ENCODE measurements around the gene MLLT3. TPM values are rescaled to one million over a fixed set of nuclear protein-coding genes. Genes with fewer than 3 reads are reported as not detected.
A peak's percentile ranks its signal among the peaks of the same experiment; 100 is the strongest.

MLLT3 gene
- total and polyA plus RNA-seq, 7 experiments from 2014 or later, result 40.9 to 85.3 (median 64.8) TPM

DNA sequence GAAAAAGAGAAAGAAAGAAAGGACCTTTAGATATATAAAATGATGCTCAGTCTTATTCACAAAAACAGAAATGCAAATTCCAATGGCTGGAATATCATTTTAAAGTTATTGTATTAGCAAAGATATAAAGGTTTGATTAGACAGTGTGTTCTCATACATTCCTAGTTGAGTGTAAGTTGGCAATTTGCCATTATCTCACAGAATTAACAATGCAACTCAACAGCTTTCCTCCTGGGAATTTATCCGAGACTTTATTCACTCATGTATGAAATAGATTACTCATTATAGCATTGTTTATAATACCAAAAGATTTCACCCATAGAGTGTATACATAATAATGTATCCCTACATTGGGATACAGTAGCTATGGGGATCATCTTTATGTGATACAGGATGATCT, 27.1 kb upstream of the MLLT3 start:
- Mint-ChIP-seq H3K4me3 (no peak overlapping the region), H3K4me1 (peaks cover 0 to 4% (median 0%) of the 10 kb centered on the region in 7 donors), H3K27me3 (peaks cover 0 to 29% (median 6%) of the 10 kb centered on the region in 5 donors), H3K27ac (no peak overlapping the region), H3K36me3 (no peaks in the 10 kb centered on the region), H3K9me3 (no peaks in the 10 kb centered on the region)
- no peak overlapping the region for H3K4me3 ChIP-seq (ENCODE audit: low read length)
- no peaks in the 10 kb centered on the region for H3K36me3 ChIP-seq (ENCODE audit: control insufficient read depth in 2 of 3, insufficient read depth in 3 of 3, low read length in 3 of 3)
- H3K27me3 ChIP-seq (ENCODE audit: control insufficient read depth in 2 of 2, insufficient read depth in 2 of 2, low read length in 2 of 2), result peaks cover 0 to 6% of the 10 kb centered on the region in 2 donors
- POLR2A ChIA-PET, result interaction anchor here (0.6 kb wide), 1 partner anchor 399 kb away, joined by 3 read pairs; no protein-coding TSS in a partner anchor
- H3K4me1 ChIP-seq (ENCODE audit: control insufficient read depth in 2 of 2, insufficient read depth in 2 of 2, low read length in 2 of 2), result no peaks in the 10 kb centered on the region
- CTCF ChIA-PET, result interaction anchor here (0.7 to 1.0 kb wide), 2 partner anchors 9 to 1528 kb away, joined by 3 to 4 read pairs; no protein-coding TSS in a partner anchor
- ATAC-seq (no peak), DNase-seq (no peak)
- no peak overlapping the region for H3K27ac ChIP-seq (ENCODE audit: low read depth, low read length)
- no peaks in the 10 kb centered on the region for H3K9me3 ChIP-seq (ENCODE audit: control insufficient read depth in 2 of 3, low read length in 3 of 3)
- intact Hi-C loops (cut with micrococcal nuclease), result no loop called here

DNA sequence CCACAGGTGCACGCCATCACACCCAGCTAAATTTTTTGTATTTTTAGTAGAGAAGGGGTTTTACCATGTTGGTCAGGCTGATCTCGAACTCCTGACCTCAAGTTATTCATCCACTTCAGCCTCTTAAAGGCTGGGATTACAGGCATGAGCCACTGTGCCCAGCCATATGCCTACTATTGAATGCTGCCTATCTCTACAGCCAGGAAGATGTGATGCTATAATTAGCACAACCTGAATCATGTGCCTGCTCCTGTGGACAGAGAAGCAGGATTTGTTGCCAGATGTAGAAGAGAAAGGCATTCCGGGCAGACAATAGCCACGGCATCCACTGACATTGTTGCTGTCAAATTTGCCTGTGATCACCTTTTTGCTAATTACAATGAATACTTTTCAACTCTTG, 24.4 kb upstream of the MLLT3 start:
- no peak overlapping the region for H3K27ac ChIP-seq (ENCODE audit: low read depth, low read length)
- H3K4me3 ChIP-seq (ENCODE audit: low read length), result no peak overlapping the region
- no peaks in the 10 kb centered on the region for H3K4me1 ChIP-seq (ENCODE audit: control insufficient read depth in 2 of 2, insufficient read depth in 2 of 2, low read length in 2 of 2)
- no peak overlapping the region for H3K4me3 Mint-ChIP-seq
- CTCF ChIA-PET, result interaction anchor here (0.6 kb wide), 1 partner anchor 313 kb away, joined by 3 read pairs; no protein-coding TSS in a partner anchor
- H3K27ac Mint-ChIP-seq, result no peak overlapping the region
- no peaks in the 10 kb centered on the region for H3K36me3 ChIP-seq (ENCODE audit: control insufficient read depth in 2 of 3, insufficient read depth in 3 of 3, low read length in 3 of 3)
- peaks cover 0 to 6% of the 10 kb centered on the region in 2 donors for H3K27me3 ChIP-seq (ENCODE audit: control insufficient read depth in 2 of 2, insufficient read depth in 2 of 2, low read length in 2 of 2)
- intact Hi-C loops (cut with micrococcal nuclease), result no loop called here
- H3K36me3 Mint-ChIP-seq, result peaks cover 0 to 1% (median 0%) of the 10 kb centered on the region in 5 donors
- H3K4me1 Mint-ChIP-seq, result peaks cover 0 to 6% (median 5%) of the 10 kb centered on the region in 7 donors
- ATAC-seq (no peak), DNase-seq (no peak)
- no peaks in the 10 kb centered on the region for H3K9me3 ChIP-seq (ENCODE audit: control insufficient read depth in 2 of 3, low read length in 3 of 3)
- peaks cover 0 to 31% (median 6%) of the 10 kb centered on the region in 5 donors for H3K27me3 Mint-ChIP-seq
- no peaks in the 10 kb centered on the region for H3K9me3 Mint-ChIP-seq
- POLR2A ChIA-PET, result no interaction called here

DNA sequence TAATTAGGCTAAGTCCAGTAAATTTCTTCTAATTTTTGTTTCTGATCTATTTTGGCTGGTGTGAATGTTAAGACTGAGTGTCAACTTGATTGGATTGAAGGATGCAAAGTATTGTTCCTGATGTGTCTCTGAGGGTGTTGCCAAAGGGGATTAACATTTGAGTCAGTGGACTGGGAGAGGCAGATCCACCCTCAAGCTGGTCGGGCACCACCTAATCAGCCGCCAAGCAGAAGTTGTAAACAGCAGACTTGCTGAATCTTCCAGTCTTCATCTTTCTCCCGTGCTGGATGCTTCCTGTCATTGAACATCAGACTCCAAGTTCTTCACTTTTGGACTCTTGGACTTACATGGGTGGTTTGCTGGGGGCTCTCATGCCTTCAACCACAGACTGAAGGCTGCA, 21.4 kb upstream of the MLLT3 start:
- Mint-ChIP-seq H3K4me1 (peaks cover 10 to 22% (median 20%) of the 10 kb centered on the region in 7 donors), H3K9me3 (no peaks in the 10 kb centered on the region), H3K36me3 (peaks cover 0 to 4% (median 0%) of the 10 kb centered on the region in 5 donors), H3K4me3 (no peak overlapping the region), H3K27me3 (peaks cover 0 to 23% (median 8%) of the 10 kb centered on the region in 5 donors), H3K27ac (no peak overlapping the region)
- peaks cover 0 to 6% of the 10 kb centered on the region in 2 donors for H3K27me3 ChIP-seq (ENCODE audit: control insufficient read depth in 2 of 2, insufficient read depth in 2 of 2, low read length in 2 of 2)
- no peak overlapping the region for H3K4me3 ChIP-seq (ENCODE audit: low read length)
- H3K9me3 ChIP-seq (ENCODE audit: control insufficient read depth in 2 of 3, low read length in 3 of 3), result no peaks in the 10 kb centered on the region
- no peak for DNase-seq
- no peak for ATAC-seq
- no peak overlapping the region for H3K27ac ChIP-seq (ENCODE audit: low read depth, low read length)
- intact Hi-C loops (cut with micrococcal nuclease), result no loop called here
- no peaks in the 10 kb centered on the region for H3K36me3 ChIP-seq (ENCODE audit: control insufficient read depth in 2 of 3, insufficient read depth in 3 of 3, low read length in 3 of 3)
- ChIA-PET POLR2A (no interaction called here), CTCF (no interaction called here)
- H3K4me1 ChIP-seq (ENCODE audit: control insufficient read depth in 2 of 2, insufficient read depth in 2 of 2, low read length in 2 of 2), result peaks cover 11 to 15% of the 10 kb centered on the region in 2 donors

DNA sequence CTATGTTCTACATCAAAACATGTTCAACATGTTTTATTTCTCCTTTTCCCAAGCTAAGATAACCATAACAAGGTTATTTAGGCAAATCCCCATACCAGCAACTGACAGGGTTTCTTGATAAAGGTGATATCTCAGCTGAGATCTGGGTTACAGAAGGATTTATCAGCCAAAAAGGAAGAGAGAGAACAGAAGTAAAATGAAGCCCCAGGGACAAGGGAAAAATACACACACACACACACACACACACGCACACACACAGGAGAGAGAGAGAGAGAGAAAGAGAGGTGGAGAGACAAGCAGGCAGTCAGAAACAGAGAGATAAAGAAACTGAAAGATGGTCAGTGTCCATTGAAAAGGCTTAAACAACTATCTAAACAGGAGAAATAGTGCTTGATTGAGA, 19.7 kb upstream of the MLLT3 start:
- no peak overlapping the region for H3K4me3 ChIP-seq (ENCODE audit: low read length)
- H3K27me3 Mint-ChIP-seq, result peaks cover 0 to 21% (median under 1%) of the 10 kb centered on the region in 5 donors
- no peaks in the 10 kb centered on the region for H3K36me3 ChIP-seq (ENCODE audit: control insufficient read depth in 2 of 3, insufficient read depth in 3 of 3, low read length in 3 of 3)
- no peak overlapping the region for H3K4me3 Mint-ChIP-seq
- H3K4me1 ChIP-seq (ENCODE audit: control insufficient read depth in 2 of 2, insufficient read depth in 2 of 2, low read length in 2 of 2), result peaks cover 11 to 15% of the 10 kb centered on the region in 2 donors
- no peak overlapping the region for H3K27ac ChIP-seq (ENCODE audit: low read depth, low read length)
- peaks cover 0 to 5% (median 0%) of the 10 kb centered on the region in 5 donors for H3K36me3 Mint-ChIP-seq
- H3K9me3 Mint-ChIP-seq, result no peaks in the 10 kb centered on the region
- ChIA-PET POLR2A (interaction anchor here (0.7 to 1.1 kb wide), 3 partner anchors 20 to 226 kb away, joined by 3 to 4 read pairs (median 4); partner anchors contain the start of gene MLLT3), CTCF (no interaction called here)
- peak overlapping the region in 5 of 9 donors; percentile 1 to 55 (median 26) for H3K27ac Mint-ChIP-seq
- H3K27me3 ChIP-seq (ENCODE audit: control insufficient read depth in 2 of 2, insufficient read depth in 2 of 2, low read length in 2 of 2), result no peaks in the 10 kb centered on the region
- H3K4me1 Mint-ChIP-seq, result peaks cover 10 to 26% (median 20%) of the 10 kb centered on the region in 7 donors
- intact Hi-C loops (cut with micrococcal nuclease), result no loop called here
- DNase-seq (no peak), ATAC-seq (no peak)
- no peaks in the 10 kb centered on the region for H3K9me3 ChIP-seq (ENCODE audit: control insufficient read depth in 2 of 3, low read length in 3 of 3)

DNA sequence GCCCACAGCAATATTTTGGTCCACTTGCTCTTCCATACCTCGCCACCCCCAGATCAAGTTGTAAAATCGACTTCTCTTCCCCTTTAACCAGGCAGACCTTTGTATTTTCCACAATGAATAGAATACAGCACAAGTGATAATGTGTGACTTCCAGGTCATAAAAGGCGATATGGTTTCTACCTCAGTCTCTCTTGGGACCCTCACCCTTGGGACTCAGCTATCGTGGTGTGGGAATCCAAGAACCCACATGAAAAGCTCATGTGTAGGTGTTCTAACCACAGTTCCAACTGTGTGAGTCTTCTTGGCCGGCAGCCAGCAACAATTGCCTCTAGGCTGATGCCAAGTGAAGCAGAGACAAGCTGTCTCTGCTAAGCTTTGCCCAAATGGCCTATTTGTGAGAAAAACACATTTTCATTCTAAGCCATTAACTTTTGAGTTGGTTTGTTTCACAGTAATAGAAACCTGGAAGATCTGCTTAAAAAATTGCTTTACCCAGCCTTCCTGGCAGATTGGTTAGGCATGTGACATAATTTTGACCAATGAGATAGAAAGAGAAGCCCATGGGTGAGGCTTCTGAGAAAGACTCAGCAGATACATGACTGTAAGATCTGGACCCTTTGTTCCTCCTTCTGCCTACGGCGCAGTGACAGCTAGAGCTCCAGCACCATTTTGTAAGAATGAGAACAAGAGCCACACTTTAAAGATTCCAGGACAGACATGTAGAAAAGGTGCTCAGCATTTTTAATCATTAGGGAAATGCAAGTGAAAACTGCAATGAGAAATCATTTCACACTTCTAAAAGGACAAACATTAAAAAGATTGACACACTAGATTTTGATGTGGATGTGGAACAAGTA, 18.3 kb upstream of the MLLT3 start:
- peaks cover 10 to 26% (median 20%) of the 10 kb centered on the region in 7 donors for H3K4me1 Mint-ChIP-seq
- POLR2A ChIA-PET, result interaction anchor here (0.9 to 2.4 kb wide), 5 partner anchors 18 to 197 kb away, joined by 3 to 15 read pairs (median 3); partner anchors contain the start of gene MLLT3
- Histone ChIP-seq H3K4me3 (ENCODE audit: low read length) (peak overlapping the region; percentile 2), H3K9me3 (ENCODE audit: control insufficient read depth in 2 of 3, low read length in 3 of 3) (no peaks in the 10 kb centered on the region), H3K27me3 (ENCODE audit: control insufficient read depth in 2 of 2, insufficient read depth in 2 of 2, low read length in 2 of 2) (no peaks in the 10 kb centered on the region), H3K4me1 (ENCODE audit: control insufficient read depth in 2 of 2, insufficient read depth in 2 of 2, low read length in 2 of 2) (peaks cover 11 to 15% of the 10 kb centered on the region in 2 donors), H3K27ac (ENCODE audit: low read depth, low read length) (no peak overlapping the region), H3K36me3 (ENCODE audit: control insufficient read depth in 2 of 3, insufficient read depth in 3 of 3, low read length in 3 of 3) (no peaks in the 10 kb centered on the region)
- peak; percentile 44 to 82 (median 76) for DNase-seq
- peak overlapping the region; percentile 28 to 89 (median 63) for H3K27ac Mint-ChIP-seq
- CTCF ChIA-PET, result interaction anchor here (1.0 to 1.1 kb wide), 2 partner anchors 9 to 16 kb away, joined by 3 to 4 read pairs; no protein-coding TSS in a partner anchor
- intact Hi-C loops (cut with micrococcal nuclease), result loop anchor here (1.0 kb wide), 2 partner anchors 17 to 44 kb away; partner anchors contain the start of gene FOCAD (in 1 of the 2)
- peaks cover 0 to 22% (median 0%) of the 10 kb centered on the region in 5 donors for H3K27me3 Mint-ChIP-seq
- H3K36me3 Mint-ChIP-seq, result peaks cover 0 to 5% (median 0%) of the 10 kb centered on the region in 5 donors
- H3K9me3 Mint-ChIP-seq, result no peaks in the 10 kb centered on the region
- H3K4me3 Mint-ChIP-seq, result peak overlapping the region; percentile 39 to 81 (median 73)
- peak; percentile 84 for ATAC-seq

DNA sequence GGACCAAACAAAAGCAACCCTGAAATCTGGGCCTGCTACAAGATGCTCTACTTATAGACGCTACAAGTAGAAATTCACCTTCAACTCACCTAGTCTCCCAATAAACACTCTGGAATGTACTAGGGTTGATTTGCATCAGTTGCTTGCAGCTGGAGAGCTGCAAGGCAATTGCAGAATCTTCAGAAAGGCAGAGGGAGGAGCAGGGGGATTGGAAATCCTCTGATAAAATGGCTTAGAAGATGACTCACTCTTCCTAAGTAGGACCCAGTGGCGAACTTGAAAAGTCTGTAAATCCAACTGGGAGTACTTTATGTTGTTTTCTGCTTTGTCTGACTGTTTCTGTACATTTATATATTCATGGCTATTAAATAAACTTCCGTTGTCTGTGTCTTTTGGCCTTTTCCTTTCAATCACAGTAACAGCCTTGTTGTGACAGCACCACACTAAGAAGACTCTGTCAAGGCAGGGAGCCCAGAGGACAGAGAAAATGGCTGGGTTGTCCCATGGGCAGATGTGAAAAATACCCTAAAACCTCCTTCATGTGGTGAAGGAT, 14.7 kb upstream of the MLLT3 start:
- H3K4me3 ChIP-seq (ENCODE audit: low read length), result no peak overlapping the region
- Mint-ChIP-seq H3K4me3 (no peak overlapping the region), H3K4me1 (peaks cover 10 to 22% (median 16%) of the 10 kb centered on the region in 7 donors), H3K27me3 (peaks cover 0 to 28% (median 0%) of the 10 kb centered on the region in 5 donors), H3K27ac (no peak overlapping the region), H3K9me3 (no peaks in the 10 kb centered on the region), H3K36me3 (peaks cover 0 to 4% (median 0%) of the 10 kb centered on the region in 5 donors)
- H3K4me1 ChIP-seq (ENCODE audit: control insufficient read depth in 2 of 2, insufficient read depth in 2 of 2, low read length in 2 of 2), result peaks cover 11 to 15% of the 10 kb centered on the region in 2 donors
- H3K36me3 ChIP-seq (ENCODE audit: control insufficient read depth in 2 of 3, insufficient read depth in 3 of 3, low read length in 3 of 3), result no peaks in the 10 kb centered on the region
- ChIA-PET CTCF (interaction anchor here (1.5 kb wide), 1 partner anchor 13 kb away, joined by 4 read pairs; no protein-coding TSS in a partner anchor), POLR2A (interaction anchor here (0.7 kb wide), 1 partner anchor 1588 kb away, joined by 3 read pairs; no protein-coding TSS in a partner anchor)
- DNase-seq, result no peak
- no peaks in the 10 kb centered on the region for H3K27me3 ChIP-seq (ENCODE audit: control insufficient read depth in 2 of 2, insufficient read depth in 2 of 2, low read length in 2 of 2)
- intact Hi-C loops (cut with micrococcal nuclease), result no loop called here
- no peak for ATAC-seq
- no peak overlapping the region for H3K27ac ChIP-seq (ENCODE audit: low read depth, low read length)
- H3K9me3 ChIP-seq (ENCODE audit: control insufficient read depth in 2 of 3, low read length in 3 of 3), result no peaks in the 10 kb centered on the region
